Body of pancreas (tissue), 4 donors: ENCODE data around the gene RHBDD3. TPM values are rescaled to one million over a fixed set of nuclear protein-coding genes. Genes with fewer than 3 reads are reported as not detected.

Experiments used
- ATAC-seq: fragments of 150-250 bp; one replicate; pipeline ENCODE4 v1.9.1; 2016
- DNase-seq, 4 donors: peaks; one replicate each; pipeline ENCODE4 v3.0.0-alpha.2; 2019
- H3K27ac ChIP-seq, 4 donors: fragments of 200-600 bp; sonication (generic); 1 replicate in 3 of 4; 2 replicates in 1 of 4; pipeline versions ENCODE4 v1.5.1 to v1.6.1; 2016 to 2019; ENCODE audit warnings: mild to moderate bottlenecking in 1 of 4, mixed read lengths in 1 of 4, moderate library complexity in 1 of 4
- H3K27me3 ChIP-seq, 2 donors: fragments of 200-600 bp; sonication (generic); one replicate each; pipeline ENCODE4 v1.6.0; 2016; ENCODE audit warnings: mild to moderate bottlenecking in 1 of 2
- H3K36me3 ChIP-seq, 2 donors: fragments of 200-600 bp; sonication (generic); replicated peaks in 1 of 2; 2 replicates each; pipeline ENCODE4 v1.5.1; 2016; ENCODE audit warnings: low read depth in 2 of 2; ENCODE audit not compliant: insufficient read depth in 1 of 2
- H3K4me1 ChIP-seq: fragments of 200-600 bp; sonication (generic); one replicate; pipeline ENCODE4 v1.6.0; 2016
- H3K4me3 ChIP-seq, 2 donors: fragments of 200-600 bp; sonication (generic); 1 replicate in 1 of 2; 2 replicates in 1 of 2; pipeline ENCODE4 v1.5.1; 2016 to 2019
- H3K9me3 ChIP-seq, 3 donors: fragments of 200-600 bp; sonication (generic); 1 replicate in 2 of 3; 2 replicates in 1 of 3; pipeline ENCODE4 v1.5.1; 2016
- CTCF ChIP-seq, 7 experiments: fragments of 450-650 bp in 4 of 7; fragments of 200-600 bp in 3 of 7; sonication (generic) in 3 of 7; IDR thresholded peaks; one replicate each; pipeline ENCODE4 v1.5.1; 2016 to 2019; ENCODE audit warnings: antibody characterized with exemption in 7 of 7
- POLR2A ChIP-seq, 3 donors: fragments of 450-650 bp; IDR thresholded peaks; one replicate each; pipeline ENCODE4 v1.6.1; 2016; ENCODE audit warnings: antibody characterized with exemption in 3 of 3, mild to moderate bottlenecking in 2 of 3
- WGBS, 2 donors: methylation state at CpG; one replicate each; pipeline ENCODE4 v1.1.5; 2017; 5-methylcytosine and 5-hydroxymethylcytosine counted together
- intact Hi-C: fragments of 100-400 bp; cut with DNase I; formaldehyde crosslinking; loops from one replicate; pipeline ENCODE4 v1.15.1; 2023
- total RNA-seq, 2 donors: library from RNA; depleted of rRNA; stranded (reverse); fragments of >200 nt; gene quantifications; one replicate each; pipeline ENCODE4 v1.1.0, GENCODE V29; 2016

The RHBDD3 gene
- total RNA-seq, 2 donors from 2014 or later = 32.4 to 42.2 TPM

- Histone ChIP-seq H3K4me3 (no peak overlapping the region), H3K27ac (no peak overlapping the region), H3K4me1 (peaks cover 60% of the 10 kb centered on the region), H3K36me3 (no peaks in the 10 kb centered on the region), H3K27me3 (peaks cover 0 to 25% of the 10 kb centered on the region in 2 donors), H3K9me3 (no peaks in the 10 kb centered on the region)
- 21 to 23% methylated on average over 37 to 50 of the region's 51 CpGs for WGBS, 2 donors
- TF ChIP-seq POLR2A (IDR thresholded peaks at IDR 0.05) = no peak
- no peak for TF ChIP-seq CTCF (IDR thresholded peaks at IDR 0.05)
- intact Hi-C loops = no loop called here
- DNase-seq (peak in 2 of 4 donors; percentile 16 to 29), ATAC-seq (no peak)
Measured at GRCh38 chr22:29313576-29314466, 46.0 kb upstream of the RHBDD3 start.

DNA sequence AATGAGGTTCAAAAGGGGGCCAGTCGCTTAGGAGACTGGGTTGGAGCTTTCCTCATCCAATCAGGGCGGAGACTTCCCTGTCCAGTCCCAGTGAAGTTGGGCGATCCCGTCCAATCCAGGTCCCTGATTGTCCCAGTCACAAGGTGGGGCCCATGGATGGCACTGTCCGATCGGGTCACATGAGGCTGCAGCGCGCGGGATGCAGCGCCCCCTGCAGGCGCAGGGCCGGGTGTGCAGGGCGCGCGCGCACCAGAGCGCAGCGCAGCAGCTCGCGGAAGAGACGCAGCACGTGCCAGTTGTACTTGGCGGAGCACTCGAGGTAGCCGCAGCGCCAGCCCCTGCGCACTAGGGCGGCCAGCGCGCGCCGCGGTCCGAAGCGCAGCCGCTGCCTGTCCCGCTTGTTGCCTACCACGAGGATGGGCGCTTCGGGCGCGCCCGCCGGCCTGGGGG is 45.4 kb upstream of the RHBDD3 start:
- H3K4me1 ChIP-seq = peaks cover 67% of the 10 kb centered on the region
- no peak overlapping the region for H3K4me3 ChIP-seq
- no peak overlapping the region for H3K27ac ChIP-seq
- intact Hi-C loops = no loop called here
- 19 to 30% methylated on average over 13 to 42 of the region's 44 CpGs for WGBS, 2 donors
- TF ChIP-seq CTCF (IDR thresholded peaks at IDR 0.05) (peak in 6 of 7 experiments; percentile 19 to 53 (median 47)), POLR2A (IDR thresholded peaks at IDR 0.05) (no peak)
- H3K9me3 ChIP-seq = no peaks in the 10 kb centered on the region
- H3K36me3 ChIP-seq = no peaks in the 10 kb centered on the region
- no peak for ATAC-seq
- H3K27me3 ChIP-seq = peaks cover 0 to 25% of the 10 kb centered on the region in 2 donors
- peak in 2 of 4 donors; percentile 14 to 19 for DNase-seq

DNA sequence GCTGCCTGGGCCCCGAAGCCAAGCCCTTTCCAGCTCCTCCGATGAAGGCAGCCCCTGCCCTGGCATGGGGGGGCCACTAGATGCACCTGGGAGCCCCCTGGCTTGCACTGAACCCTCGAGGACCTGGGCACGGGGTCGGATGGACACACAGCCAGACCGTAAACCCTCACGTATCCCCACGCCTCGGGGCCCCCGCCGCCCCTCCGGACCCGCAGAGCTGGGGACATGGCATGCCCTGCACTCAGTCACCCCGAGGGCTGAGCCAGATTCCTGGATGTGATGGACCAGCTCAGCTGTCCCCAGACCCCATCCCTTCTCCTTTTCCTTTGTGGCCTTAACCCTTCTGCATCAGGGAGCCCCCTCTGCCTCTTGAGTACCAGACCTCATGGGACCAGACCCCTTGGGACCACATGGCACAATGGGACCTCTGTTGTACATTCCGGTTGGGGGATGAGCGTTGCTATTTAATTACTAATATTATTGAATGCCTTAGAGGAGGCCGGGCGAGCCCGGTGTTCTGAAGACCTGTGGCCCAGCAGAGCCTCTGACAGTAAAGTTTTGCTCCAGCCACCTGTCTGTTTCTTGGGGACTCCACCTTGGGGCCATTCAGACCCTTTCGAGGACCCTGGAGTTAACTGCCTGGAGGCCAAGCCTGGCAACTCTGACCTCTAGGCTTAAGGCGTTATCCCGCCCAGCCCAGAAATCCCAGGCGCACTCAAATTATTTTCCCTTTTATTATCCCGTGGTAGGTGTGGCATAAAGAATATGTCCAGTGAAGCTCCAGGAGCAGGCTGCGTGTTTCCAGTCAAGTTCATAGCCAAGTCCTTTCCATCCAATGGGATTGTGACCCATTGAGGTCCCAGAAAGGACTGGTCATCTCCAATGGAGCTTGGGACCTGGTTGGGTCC is 44.7 kb upstream of the RHBDD3 start:
- intact Hi-C loops = no loop called here
- WGBS, 2 donors = 90 to 97% methylated on average over 20 to 25 of the region's 25 CpGs
- Histone ChIP-seq H3K27me3 (peaks cover 0 to 25% of the 10 kb centered on the region in 2 donors), H3K4me1 (peaks cover 74% of the 10 kb centered on the region), H3K27ac (no peak overlapping the region), H3K4me3 (no peak overlapping the region), H3K9me3 (no peaks in the 10 kb centered on the region), H3K36me3 (no peaks in the 10 kb centered on the region)
- peak in 2 of 4 donors; percentile 12 to 22 for DNase-seq
- ATAC-seq = no peak
- TF ChIP-seq POLR2A (IDR thresholded peaks at IDR 0.05) (no peak), CTCF (IDR thresholded peaks at IDR 0.05) (no peak)

DNA sequence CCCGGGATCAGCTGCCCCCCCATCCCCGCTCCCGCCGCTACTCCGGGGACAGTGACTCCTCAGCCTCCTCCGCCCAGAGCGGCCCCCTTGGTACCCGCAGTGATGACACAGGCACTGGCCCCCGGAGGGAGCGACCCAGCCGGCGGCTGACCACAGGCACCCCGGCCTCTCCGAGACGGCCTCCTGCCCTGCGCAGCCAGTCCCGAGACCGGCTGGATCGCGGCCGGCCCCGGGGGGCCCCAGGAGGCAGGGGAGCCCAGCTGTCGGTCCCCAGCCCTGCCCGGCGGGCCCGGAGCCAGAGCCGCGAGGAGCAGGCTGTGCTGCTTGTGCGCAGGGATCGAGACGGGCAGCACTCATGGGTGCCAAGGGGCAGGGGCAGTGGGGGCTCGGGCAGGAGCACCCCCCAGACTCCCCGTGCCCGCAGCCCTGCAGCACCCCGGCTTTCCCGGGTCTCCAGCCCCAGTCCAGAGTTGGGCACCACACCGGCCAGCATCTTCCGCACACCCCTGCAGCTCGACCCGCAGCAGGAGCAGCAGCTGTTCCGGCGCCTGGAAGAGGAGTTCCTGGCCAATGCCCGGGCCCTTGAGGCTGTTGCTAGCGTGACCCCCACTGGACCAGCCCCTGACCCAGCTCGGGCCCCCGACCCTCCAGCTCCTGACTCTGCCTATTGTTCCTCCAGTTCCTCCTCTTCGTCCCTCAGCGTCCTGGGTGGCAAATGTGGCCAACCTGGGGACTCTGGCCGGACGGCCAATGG is 43.9 kb upstream of the RHBDD3 start:
- H3K27ac ChIP-seq = peak overlapping the region in 2 of 4 donors; percentile 33 to 58
- no peaks in the 10 kb centered on the region for H3K36me3 ChIP-seq
- 74 to 86% methylated on average over 27 to 43 of the region's 50 CpGs for WGBS, 2 donors
- intact Hi-C loops = no loop called here
- H3K4me3 ChIP-seq = no peak overlapping the region
- DNase-seq (no peak), ATAC-seq (no peak)
- H3K27me3 ChIP-seq = peaks cover 0 to 25% of the 10 kb centered on the region in 2 donors
- TF ChIP-seq POLR2A (IDR thresholded peaks at IDR 0.05) = no peak
- no peaks in the 10 kb centered on the region for H3K9me3 ChIP-seq
- H3K4me1 ChIP-seq = peaks cover 78% of the 10 kb centered on the region
